ENCODE results near the gene CBL.

- no peak for TF ChIP-seq EP300 (IDR thresholded peaks at IDR 0.05)
- TF ChIP-seq POLR2A (IDR thresholded peaks at IDR 0.05), result no peak
- TF ChIP-seq CTCF (IDR thresholded peaks at IDR 0.05), result no peak
Measured at GRCh38 chr11:119249671-119250010, 43.5 kb downstream of the CBL start.
